ENCODE measurements around the gene SNTG2.

Gene SNTG2

DNA sequence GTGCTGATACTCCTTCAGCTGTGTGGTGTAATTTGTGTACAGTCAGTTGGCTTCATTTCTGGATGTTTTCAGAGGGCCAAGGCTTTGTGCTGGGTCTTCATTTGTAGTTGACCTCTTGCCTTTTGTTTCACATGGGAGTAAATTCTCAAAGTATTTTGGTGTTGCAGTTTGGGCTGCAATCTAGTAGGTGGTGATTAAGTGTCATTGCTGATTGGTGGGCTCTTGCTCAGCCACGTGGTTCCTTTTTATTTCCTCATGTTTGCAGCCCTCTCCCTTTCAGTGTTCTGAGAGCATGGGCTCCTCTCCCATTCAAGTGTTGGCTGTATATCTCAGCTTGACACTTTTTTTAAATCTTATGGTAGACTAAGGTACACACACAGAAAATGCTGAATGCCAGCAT lies 96.8 kb downstream of the SNTG2 start:
- no peak for DNase-seq (ENCODE audit: low read depth in 3 of 3, low spot score in 1 of 3)

DNA sequence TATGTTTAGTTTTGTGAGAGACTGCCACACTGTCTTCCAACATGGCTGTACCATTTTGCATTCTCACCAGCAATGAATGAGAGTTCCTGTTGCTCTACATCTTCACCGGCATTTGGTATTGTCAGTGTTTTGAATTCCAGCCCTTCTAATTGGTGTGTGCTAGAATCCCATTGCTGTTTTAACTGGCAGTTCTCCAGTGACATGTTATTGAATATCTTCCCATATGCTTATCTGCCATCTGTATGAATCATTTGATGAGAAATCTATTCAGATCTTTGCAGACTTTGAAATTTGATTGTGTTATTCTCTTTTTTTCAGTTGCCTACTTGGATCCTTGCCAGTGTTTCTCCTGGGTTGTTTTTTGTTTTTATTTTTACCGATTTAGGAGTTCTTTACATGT lies 99.0 kb downstream of the SNTG2 start:
- DNase-seq (ENCODE audit: low read depth in 3 of 3, low spot score in 1 of 3), result no peak

DNA sequence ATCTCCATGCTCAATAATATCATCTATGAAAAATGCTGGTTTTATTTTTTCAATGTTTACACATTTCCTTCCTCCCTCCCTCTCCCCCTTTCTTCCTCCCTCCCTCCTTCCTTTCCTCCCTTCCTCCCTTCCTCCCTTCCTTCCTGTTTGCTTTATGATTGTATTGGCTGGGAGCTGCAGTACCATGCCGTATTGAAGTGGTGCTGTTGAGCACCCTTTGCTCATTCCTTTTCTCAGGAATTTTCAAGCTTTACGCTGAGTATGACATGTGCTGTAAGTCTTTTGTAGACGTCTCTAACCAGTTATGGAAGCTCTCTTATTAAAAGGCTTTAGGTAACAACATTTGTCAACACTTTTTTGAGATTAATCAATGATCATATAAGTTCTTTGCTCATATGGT lies 100.4 kb downstream of the SNTG2 start:
- DNase-seq (ENCODE audit: low read depth in 3 of 3, low spot score in 1 of 3), result no peak

DNA sequence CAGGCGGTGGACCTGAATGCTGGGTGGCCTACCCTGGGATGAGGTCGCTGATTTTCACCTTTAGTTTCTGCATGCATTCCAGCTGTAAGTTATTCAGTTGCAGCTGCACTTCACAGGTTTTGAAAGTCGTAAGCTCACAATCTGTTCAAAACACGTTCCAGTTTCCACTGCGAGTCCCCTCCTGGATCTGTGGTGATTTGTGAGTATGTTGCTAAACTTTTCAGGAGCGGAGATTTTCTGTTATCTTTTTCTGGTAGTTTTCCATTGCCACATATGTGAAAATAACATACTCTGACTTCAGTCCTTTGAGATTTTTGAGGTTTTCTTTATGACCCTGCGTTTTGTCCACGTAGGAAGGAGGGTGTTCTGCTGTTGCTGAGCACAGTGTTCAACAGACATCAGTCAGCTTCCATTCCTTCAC lies 102.1 kb downstream of the SNTG2 start:
- no peak for DNase-seq (ENCODE audit: low read depth in 3 of 3, low spot score in 1 of 3)

DNA sequence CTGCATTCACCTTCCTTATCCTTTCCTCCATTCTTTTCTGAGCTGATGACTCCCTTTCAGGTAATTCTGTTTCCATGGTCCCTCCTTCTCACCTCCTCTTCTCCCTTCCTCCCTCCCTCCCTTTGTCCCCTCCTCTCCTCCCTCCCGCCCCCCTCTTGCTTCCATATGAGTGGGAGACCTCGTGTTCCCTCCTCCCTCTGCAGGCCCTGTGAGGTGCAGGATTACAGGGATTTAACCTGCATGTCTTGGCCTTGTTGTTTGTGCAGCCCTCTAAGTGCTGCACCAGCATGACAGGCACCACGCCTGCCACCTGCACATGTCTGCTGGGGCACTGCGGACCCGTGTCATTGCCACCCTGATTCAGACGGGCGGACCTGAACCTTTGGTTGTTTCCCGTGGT lies 103.1 kb downstream of the SNTG2 start:
- DNase-seq (ENCODE audit: low read depth in 3 of 3, low spot score in 1 of 3), result no peak

DNA sequence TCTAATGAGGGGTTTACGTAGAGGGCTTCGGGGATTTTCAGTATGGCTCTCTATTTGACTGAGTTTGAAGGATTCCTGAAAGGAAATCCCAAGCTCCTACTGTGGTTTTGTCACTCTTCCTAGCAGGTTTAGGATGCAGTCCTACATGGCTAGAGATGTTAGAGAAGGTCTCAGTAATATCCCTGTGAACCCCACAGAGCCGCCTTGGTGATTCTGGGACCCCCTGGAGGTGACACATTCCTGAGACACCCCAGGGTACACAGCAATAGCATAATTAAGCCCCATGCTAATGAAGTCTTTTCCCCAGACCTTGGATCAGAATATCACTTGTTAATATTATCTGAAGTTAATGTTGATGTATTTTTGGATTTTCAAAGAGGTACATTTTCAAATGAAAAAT lies 103.8 kb downstream of the SNTG2 start:
- no peak for DNase-seq (ENCODE audit: low read depth in 3 of 3, low spot score in 1 of 3)

DNA sequence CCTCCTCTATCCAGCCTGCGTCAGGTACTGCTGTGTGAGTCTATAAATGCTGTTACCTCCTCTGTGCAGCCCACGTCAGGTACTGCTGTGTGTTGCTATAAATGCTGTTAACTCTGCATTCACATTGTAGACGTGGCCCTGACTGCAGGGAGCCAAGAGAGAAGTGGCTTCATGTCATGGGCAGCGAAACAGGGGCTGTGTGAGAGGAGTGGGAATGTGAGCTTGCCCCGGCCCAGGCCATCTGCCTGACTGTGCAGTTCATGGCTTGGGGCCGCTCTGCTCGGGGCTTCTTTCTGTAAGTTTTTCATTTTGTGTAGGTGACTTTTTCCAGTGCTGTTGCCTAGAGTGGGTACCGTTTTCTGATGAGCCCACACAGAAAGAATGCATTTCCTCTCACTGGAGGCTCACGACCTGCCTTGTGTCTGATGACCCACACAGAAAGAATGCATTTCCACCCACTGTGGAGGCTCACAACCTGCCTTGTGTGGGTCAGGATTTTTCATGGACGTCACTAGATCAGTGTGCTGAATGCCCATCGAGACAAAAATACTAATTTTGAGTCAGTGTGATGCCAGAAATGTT lies 104.5 kb downstream of the SNTG2 start:
- DNase-seq (ENCODE audit: low read depth in 3 of 3, low spot score in 1 of 3), result no peak

DNA sequence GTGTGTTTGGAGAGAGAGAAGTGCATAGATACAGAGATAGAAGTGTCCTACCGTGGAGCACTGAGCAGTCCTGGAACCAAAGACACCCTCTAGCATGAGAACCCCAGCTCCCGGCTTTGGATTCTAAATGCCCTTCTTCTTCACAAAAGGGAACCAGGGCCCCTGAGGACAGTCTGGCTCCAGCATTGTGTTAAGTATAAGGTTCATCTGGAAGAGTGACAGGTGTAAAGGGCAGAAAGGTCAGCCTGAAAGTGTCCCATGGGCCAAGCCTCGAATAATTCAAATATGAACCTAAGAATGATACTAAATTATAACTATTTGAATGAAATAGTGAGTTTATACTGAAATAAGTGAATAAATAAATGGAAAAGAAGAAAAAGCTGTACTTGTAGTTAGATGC lies 109.7 kb downstream of the SNTG2 start:
- no peak for DNase-seq (ENCODE audit: low read depth in 3 of 3, low spot score in 1 of 3)

DNA sequence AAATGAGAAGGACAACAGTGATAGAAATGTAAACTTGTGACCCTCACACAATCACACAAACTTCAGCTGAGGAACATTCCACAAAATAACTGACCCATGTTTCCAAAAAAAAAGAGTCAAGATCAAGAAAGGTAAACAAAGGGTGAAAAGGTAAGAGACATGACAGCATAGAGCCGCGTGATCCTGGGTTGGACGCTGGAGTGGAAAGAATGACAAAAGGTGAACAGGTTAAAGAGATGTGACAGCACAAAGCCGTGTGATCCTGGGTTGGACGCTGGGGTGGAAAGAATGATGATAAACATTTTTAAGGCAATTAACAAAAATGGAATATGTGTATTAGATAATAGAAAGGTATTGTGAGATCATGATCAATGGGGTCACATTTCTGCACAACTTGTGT lies 110.3 kb downstream of the SNTG2 start:
- DNase-seq (ENCODE audit: low read depth in 3 of 3, low spot score in 1 of 3), result no peak

DNA sequence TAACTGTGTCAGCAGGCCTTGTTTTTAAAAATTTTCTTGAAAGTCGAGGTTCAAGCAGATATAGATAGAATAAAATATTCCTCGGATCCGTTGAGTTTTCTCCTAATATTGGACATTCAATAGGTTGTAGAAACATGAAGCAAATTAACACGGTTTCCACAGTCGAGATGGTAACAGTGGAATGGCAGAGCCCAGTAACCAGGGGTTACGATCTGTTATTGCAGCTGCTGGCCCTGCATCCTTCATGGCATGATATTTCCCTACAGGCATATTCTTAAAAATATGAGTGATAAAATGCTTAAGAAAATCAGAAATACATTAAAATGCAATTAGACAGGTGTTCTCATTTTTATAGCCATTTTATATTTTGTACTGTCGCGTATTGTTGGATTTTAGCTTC lies 117.6 kb downstream of the SNTG2 start:
- DNase-seq (ENCODE audit: low read depth in 3 of 3, low spot score in 1 of 3), result no peak

DNA sequence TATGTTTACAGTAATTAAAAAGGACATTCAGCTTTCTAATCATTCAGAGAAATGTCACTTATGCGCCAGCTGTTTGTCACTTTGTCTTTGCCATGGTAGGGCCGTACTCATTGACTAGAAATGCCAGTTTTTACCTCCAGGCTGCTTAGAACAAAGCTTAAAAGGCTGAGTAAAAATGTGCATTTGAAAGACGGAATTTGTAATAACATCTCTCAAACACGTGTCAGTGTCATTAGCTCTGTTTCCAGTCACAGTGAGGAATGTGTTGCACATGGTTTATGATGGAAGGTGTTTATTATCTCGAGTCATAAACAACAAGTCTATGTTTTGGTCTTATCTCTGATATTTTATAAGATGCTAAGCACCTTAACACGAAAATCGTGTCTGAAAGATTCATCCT lies 118.2 kb downstream of the SNTG2 start:
- DNase-seq (ENCODE audit: low read depth in 3 of 3, low spot score in 1 of 3), result no peak

DNA sequence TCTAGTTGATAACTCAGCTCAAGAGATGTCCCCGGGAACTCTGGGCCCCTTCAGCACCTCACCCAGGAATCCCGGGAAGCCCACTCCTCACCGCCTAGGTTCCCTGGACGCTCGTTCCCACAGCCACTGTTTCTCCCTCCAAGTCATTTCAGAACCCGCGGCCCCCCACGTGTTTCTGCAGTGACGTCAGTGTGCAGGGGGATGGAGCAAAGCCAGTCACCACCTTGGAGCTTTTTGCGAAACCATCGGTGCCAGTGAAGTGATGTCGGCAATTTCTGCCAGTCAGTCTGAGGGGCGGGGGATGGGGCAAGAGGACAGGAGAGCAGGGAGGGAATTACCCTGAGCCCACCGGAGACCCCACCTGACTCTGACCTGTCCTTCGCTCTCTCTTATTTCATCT lies 119.2 kb downstream of the SNTG2 start:
- no peak for DNase-seq (ENCODE audit: low read depth in 3 of 3, low spot score in 1 of 3)

DNA sequence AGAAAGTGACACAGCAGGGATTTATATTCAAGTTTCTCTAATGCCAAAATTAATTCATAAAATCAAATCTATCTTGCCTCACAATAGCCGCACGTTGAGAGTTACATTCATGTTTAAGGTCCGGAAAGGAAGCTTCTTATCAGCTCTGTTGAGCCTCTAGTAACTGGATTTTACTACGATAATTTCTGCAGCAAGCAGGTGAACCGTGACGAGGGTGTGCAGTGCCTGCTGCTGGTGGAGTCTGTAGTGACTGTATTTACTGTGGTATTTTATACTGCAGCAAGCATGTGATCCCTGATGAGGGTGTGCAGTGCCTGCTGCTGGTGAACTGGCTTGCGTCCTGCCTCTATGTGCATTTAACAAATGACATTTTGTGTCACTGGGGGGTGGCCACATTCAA lies 120.0 kb downstream of the SNTG2 start:
- no peak for DNase-seq (ENCODE audit: low read depth in 3 of 3, low spot score in 1 of 3)

DNA sequence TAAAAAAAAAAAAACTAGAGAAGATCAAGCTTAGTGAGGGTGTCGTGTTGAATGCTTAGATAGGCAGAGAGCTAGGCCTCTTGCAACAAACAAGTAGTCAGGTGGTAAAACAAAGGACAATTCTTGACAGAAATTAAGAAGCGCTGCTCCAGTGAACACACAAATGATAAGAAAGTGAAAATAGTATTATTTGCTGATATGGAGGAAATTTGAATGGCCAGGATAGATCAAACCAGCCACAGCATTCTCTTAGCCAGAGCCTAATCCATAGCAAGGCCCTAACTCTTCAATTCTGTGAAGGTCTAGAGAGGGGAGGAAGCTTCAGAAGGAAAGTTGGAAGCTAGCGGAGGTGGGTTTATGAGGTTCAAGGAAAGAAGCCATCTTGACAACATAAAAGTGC lies 121.0 kb downstream of the SNTG2 start:
- DNase-seq (ENCODE audit: low read depth in 3 of 3, low spot score in 1 of 3), result no peak

DNA sequence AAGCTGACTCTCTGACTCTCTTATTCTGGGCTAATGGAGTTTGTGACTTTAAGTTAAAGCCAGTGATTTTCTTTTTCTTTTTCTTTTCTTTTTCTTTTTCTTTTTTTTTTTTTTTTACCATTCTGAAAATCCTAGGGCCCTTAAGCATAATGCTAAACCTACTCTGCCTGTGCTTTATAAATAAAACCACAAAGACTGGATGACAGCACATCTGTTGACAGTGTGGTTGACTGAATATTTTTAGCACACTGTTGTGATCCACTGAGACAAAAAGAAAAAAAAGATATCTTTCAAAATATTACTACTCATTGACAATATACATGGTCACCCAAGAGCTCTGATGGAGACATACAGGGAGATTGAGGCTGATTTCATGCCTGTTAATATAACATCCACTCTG lies 121.6 kb downstream of the SNTG2 start:
- DNase-seq (ENCODE audit: low read depth in 3 of 3, low spot score in 1 of 3), result no peak

DNA sequence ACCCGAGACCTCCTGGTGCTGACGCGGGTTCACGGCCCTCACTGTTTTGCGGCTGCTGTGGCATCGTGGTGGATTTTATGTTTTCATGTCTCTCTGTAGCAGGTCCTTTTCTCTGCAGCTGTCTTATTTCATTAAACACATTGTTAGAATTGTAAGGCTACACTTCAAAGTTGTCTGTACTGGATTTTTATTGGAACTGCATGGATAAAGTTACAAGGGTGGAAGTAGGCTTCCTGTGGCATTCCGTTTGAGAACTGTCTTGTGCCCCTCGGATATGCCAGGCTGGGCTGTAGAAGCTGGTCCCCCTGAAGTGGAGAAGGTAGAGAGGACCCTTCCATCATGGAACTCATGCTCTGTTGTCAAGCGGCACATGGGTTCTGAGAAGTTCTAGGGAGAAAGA lies 127.3 kb downstream of the SNTG2 start:
- DNase-seq (ENCODE audit: low read depth in 3 of 3, low spot score in 1 of 3), result no peak

DNA sequence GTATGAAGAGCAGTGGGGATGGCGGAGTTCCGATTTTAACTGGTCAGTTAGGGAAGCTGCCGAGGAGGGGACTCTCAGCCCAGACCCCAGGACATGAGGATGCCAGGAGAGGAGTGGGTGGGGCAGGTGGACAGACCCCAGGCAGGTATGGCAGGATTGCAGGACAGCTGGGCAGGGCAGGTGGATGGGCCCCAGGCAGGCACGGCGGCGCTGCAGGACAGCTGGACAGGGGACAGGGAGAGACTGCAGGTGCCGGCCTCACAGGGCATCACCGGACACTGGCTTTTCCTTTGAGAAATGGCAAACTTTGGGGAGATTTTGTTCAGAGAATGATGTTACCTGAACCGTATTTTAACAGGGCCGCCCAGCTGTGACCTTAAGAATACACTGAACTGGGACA lies 127.7 kb downstream of the SNTG2 start:
- no peak for DNase-seq (ENCODE audit: low read depth in 3 of 3, low spot score in 1 of 3)

DNA sequence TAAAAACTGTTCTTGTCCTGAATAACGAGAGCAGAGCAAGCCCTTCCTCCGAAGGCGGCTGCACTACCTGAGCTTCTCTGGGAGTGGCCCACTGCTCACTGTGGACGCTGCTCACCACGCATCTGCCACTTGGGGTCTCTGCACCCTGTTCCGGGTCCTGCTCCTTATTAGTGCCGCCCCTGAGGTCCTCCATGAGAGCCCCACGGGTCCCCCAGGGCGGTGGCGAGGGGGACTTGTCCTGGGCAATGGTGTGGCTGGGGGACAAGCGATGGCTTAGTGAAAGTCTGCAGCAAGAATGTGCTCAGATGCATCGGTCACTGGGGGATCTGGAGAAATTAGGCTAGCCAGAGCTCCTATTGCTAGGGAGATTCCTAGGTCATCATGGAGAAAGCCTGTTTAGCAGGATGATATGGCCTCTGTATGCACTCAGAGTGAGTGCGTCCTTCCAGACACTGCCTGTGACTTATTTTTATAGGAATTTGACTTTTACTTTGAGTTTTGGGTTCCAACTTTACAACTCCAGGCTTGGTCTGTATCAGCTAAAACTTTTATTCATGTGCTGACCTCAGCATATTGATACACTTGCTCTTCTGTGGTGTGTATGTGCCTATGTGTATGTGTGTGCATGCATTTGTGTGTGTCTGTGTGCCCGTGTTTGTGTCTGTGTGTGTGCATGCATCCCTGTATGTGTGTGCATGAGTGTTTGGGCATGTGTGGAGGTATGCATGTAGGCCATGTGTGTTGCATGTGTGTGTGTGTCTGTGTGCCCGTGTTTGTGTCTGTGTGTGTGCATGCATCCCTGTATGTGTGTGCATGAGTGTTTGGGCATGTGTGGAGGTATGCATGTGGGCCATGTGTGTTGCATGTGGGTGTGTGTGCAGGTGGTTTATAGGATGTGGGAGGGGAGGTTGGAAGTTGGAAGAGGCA lies 129.5 kb downstream of the SNTG2 start:
- no peak for DNase-seq (ENCODE audit: low read depth in 3 of 3, low spot score in 1 of 3)

DNA sequence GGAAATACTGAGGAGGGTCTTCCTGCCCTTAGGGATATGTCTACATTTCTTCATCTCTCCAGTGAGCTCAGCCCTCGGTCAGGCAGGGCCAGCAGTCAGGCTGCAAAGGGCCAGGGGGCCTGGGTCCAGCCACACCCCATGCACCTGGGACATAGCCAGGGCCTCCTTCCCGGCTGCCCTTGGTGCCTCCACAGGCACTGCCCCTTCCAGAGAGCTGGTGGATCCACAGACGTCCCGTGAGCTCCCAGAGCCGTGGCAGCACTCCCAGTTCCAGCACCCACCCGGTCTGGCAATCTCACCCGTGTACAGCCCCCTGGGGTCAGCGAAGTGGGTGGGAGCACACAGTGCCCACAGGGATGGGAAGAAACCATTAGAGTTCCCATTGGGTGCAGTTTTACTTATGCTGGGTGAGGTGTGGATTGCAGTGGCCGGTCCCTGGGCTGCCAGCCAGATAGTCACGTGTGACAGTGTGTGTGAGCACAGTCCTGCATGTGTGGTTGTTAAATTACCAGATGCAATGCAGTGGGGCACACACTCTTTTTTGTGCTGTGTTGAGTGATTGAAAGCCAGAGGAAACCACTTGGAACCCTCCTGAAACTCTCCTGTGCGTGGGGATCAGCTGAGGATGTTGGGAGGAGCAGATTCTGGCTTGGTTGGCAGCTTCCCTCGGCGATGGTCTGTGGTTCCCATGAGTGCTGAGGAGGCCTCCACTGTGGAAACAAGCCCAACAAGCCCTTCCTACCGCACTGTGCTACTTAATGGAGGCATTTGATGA lies 131.0 kb downstream of the SNTG2 start:
- DNase-seq (ENCODE audit: low read depth in 3 of 3, low spot score in 1 of 3), result no peak

DNA sequence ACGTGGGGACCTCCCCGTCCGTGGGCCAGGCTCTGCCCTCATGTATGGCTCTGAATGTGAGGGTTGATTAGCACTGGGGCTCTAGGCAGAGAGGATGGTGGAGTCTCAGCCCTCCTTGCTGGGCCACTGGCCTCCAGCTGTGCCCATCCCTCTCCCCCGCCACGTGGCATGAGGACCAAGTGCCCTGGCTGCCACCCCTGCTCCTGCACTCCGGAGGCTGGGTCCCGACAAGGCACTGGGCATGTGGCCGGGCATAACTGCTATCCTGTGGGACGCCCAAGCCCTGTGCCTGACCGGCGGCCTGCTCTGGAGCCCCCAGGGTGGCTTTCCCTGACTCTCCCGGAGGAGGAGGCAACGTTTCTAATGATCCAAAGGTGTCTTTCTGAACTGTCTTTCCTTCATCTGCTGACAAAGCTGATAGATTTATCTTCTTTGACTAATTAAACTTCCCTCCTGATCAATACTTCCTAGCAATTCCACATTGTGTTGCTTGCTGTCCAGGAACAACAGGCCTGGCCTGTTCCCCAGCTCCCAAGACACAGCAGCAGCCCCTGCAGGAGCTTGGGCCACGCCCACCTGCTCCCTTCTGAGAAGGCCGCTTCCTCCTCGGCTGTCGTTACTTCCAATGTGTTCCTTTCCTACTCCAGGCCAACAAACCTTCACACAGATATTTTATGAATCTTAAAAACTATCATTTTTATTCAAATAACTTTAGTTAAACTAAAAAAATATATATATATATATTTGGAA lies 132.0 kb downstream of the SNTG2 start:
- no peak for DNase-seq (ENCODE audit: low read depth in 3 of 3, low spot score in 1 of 3)

DNA sequence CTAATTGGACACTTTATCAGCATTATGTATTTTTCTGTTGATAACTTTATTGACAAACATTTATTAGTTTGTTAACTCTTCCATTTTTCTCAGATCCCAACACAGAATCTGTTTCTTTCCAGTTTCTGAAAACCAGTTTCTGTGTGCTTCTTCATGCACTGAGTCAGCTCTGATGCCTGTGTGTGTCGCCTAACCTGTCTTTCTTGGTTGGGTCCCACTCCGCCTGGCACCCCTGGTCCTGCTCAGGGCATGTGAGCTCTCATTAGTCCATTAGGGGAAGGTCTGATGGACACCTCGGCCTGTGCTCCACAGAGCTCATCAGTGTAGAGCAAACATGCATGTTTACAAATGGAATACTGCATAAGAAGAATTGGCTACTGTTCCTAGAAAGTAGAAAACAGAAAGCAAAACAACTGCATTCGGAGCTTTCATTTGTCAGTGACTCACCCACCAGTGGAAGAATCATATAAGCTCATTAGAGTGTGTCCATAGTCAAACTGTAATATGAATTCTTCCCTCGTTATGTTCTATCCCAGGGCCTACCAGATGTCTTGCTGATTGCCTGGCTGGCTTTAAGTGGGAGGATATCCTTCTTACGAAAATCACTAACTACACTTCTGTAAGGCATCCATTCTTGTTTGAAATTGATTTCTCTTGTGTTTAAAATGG lies 137.7 kb downstream of the SNTG2 start:
- DNase-seq (ENCODE audit: low read depth in 3 of 3, low spot score in 1 of 3), result no peak

Data from stimulated activated CD4-positive, alpha-beta T cell treated with anti-CD3 and anti-CD28 coated beads, TNF-alpha, amount 100 ng/mL, for 1 hour (primary cell).